ENCODE data around the gene CEBPB.

Gene CEBPB

DNA sequence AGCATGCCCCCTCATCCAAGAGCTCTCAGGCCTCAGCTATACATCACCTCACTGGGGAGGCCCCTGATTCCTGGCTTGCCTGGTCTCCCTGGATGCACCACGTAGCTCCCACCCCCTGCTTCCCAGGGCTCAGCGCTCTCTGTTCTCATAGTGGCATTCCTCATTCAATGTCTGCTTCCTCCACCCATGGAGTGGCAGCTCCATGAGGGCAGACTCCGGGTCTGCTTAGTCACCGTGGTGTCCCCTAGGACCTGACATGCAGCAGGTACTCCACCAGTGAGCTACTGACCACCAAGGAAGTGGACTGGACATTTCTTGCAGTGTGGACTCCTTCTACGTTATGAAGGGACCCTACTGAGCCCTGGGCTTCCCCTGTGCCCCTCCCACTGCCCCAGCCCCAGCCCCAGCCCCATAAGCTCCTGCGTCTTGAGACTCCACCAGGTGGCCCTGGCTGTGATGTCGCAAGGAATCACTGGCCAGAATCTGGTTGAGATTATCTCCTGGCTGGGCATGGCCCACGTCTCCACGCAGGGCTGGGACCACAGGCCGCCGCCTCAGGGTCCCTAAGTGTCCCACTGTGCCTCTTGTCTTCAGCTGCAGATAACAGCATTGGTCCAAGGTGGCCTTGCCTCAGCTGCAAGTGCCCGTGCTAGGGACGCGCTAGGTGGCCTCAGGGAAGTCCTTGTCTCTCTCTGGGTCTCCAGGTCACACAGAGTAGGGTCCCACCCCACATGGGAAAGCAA, 26.7 kb downstream of the CEBPB start:
- TF ChIP-seq TAF1 (IDR thresholded peaks at IDR 0.05; ENCODE audit: borderline replicate concordance, insufficient read depth, low read length) (no peak), FOXP2 (optimal IDR thresholded peaks at IDR 0.05; ENCODE audit: borderline replicate concordance, extremely low read depth, extremely low read length, insufficient read depth) (no peak), POLR2AphosphoS5 (IDR thresholded peaks at IDR 0.05; ENCODE audit: low read depth, low read length) (no peak), SIN3A (IDR thresholded peaks at IDR 0.05; ENCODE audit: borderline replicate concordance, insufficient read depth, low read length) (no peak)
- TF ChIP-seq, protein P1, sequence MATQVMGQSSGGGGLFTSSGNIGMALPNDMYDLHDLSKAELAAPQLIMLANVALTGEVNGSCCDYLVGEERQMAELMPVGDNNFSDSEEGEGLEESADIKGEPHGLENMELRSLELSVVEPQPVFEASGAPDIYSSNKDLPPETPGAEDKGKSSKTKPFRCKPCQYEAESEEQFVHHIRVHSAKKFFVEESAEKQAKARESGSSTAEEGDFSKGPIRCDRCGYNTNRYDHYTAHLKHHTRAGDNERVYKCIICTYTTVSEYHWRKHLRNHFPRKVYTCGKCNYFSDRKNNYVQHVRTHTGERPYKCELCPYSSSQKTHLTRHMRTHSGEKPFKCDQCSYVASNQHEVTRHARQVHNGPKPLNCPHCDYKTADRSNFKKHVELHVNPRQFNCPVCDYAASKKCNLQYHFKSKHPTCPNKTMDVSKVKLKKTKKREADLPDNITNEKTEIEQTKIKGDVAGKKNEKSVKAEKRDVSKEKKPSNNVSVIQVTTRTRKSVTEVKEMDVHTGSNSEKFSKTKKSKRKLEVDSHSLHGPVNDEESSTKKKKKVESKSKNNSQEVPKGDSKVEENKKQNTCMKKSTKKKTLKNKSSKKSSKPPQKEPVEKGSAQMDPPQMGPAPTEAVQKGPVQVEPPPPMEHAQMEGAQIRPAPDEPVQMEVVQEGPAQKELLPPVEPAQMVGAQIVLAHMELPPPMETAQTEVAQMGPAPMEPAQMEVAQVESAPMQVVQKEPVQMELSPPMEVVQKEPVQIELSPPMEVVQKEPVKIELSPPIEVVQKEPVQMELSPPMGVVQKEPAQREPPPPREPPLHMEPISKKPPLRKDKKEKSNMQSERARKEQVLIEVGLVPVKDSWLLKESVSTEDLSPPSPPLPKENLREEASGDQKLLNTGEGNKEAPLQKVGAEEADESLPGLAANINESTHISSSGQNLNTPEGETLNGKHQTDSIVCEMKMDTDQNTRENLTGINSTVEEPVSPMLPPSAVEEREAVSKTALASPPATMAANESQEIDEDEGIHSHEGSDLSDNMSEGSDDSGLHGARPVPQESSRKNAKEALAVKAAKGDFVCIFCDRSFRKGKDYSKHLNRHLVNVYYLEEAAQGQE (IDR thresholded peaks at IDR 0.05; ENCODE audit: insufficient read depth in 1 of 2, low read depth in 2 of 2, low read length in 2 of 2) = no peak

DNA sequence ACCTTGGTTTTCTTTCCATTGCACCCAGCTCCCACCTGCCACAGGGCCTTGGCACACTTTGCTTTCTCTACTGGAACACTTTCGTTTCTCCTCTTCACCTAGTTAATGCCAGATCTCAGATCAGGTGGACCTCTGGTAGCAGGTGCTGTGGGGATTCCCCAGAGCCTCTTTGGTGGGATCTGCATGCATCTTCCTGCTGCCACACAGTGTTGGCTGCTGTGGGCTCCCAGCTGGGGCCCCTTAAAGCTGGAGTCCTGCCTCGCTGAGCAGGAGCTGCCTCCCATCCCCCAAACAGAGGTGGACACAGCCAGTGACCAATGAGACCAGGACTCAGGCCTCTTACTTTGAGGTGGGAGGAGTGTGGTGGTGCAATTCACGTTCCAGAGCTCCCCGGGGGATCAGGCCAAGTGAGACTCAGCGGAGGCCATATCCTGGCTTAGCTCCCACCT, 28.4 kb downstream of the CEBPB start:
- TF ChIP-seq FOXP2 (optimal IDR thresholded peaks at IDR 0.05; ENCODE audit: borderline replicate concordance, extremely low read depth, extremely low read length, insufficient read depth) = no peak
- no peak for TF ChIP-seq POLR2AphosphoS5 (IDR thresholded peaks at IDR 0.05; ENCODE audit: low read depth, low read length)
- TF ChIP-seq, protein P1 (IDR thresholded peaks at IDR 0.05; ENCODE audit: insufficient read depth in 1 of 2, low read depth in 2 of 2, low read length in 2 of 2) = no peak
- no peak for TF ChIP-seq SIN3A (IDR thresholded peaks at IDR 0.05; ENCODE audit: borderline replicate concordance, insufficient read depth, low read length)
- no peak for TF ChIP-seq TAF1 (IDR thresholded peaks at IDR 0.05; ENCODE audit: borderline replicate concordance, insufficient read depth, low read length)

DNA sequence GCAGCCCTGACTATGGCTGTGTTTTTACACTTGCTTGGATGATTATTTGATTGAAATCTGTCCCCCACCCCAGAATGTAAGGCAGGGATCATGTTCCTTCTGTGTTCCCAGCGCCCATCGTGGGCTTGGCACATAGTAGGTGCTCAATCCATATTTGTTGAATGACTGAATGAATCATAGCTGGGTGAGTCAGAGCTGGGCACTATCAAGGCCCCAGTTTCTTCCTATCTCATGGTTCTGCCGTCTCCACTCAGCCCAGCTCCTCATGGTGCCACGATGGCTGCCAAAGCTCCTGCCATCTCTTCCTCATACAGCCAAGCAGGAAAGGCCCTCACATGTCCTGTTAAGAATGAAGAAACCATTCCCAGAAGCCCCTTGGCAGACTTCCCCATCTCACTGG, 29.0 kb downstream of the CEBPB start:
- no peak for TF ChIP-seq SIN3A (IDR thresholded peaks at IDR 0.05; ENCODE audit: borderline replicate concordance, insufficient read depth, low read length)
- TF ChIP-seq POLR2AphosphoS5 (IDR thresholded peaks at IDR 0.05; ENCODE audit: low read depth, low read length) = no peak
- TF ChIP-seq FOXP2 (optimal IDR thresholded peaks at IDR 0.05; ENCODE audit: borderline replicate concordance, extremely low read depth, extremely low read length, insufficient read depth) = no peak
- TF ChIP-seq, protein P1 (IDR thresholded peaks at IDR 0.05; ENCODE audit: insufficient read depth in 1 of 2, low read depth in 2 of 2, low read length in 2 of 2) = no peak

DNA sequence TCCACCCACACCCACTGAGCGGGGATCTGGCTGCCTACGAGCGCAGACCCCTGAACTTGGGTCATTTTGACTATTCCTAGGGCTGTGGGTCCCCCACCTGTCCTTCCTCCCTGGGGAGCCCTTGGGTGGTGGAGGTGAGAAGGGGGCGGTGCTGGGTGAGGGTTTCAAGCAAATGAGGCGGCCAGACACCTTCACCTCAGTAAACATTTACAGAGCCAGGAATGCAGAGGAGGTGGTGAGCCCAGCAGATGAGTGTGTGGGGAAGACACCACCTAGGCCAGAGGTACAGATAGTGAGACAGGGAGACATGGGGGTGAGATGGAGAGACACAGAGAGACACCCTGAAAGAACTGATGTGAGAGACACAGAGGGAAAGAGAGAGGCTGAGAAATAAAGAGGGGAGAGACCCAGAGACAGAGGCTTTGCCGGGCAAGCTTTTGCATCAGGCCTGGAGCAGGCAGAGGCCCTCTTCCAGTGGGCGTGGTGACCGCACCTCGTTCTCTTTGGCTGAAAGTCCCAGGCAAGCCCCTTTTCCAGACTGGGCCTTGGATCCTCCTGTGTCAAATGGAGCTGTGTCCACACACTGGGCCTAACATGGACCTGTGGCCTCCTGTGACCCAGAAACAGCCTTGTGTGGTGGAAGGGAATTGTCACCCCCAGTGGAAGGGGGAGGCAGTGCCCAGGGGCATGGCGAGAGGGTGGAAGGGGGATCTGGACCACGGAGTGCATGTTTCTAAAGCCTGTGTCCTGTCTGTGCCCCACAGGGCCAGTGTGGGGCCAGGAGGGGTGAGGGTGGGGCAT, 29.7 kb downstream of the CEBPB start:
- TF ChIP-seq POLR2AphosphoS5 (IDR thresholded peaks at IDR 0.05; ENCODE audit: low read depth, low read length) (no peak), SIN3A (IDR thresholded peaks at IDR 0.05; ENCODE audit: borderline replicate concordance, insufficient read depth, low read length) (no peak), FOXP2 (optimal IDR thresholded peaks at IDR 0.05; ENCODE audit: borderline replicate concordance, extremely low read depth, extremely low read length, insufficient read depth) (no peak), TAF1 (IDR thresholded peaks at IDR 0.05; ENCODE audit: borderline replicate concordance, insufficient read depth, low read length) (no peak)
- TF ChIP-seq, protein P1 (IDR thresholded peaks at IDR 0.05; ENCODE audit: insufficient read depth in 1 of 2, low read depth in 2 of 2, low read length in 2 of 2) = no peak
